Small intestine (tissue), 7 donors: ENCODE data around the gene HMCN1. TPM values are rescaled to one million over a fixed set of nuclear protein-coding genes. Genes with fewer than 3 reads are reported as not detected.
A peak's percentile ranks its signal among the peaks of the same experiment; 100 is the strongest.
"Not testable (repeated sequence)": the region's sequence is repeated elsewhere in the genome, so short reads cannot be mapped to it uniquely, and the experiment has no call there.

Source experiments
- DNase-seq, 2 donors: peaks; one replicate each; pipeline versions ENCODE4 v3.0.0 to v3.0.0-alpha.2; 2013
- FAIRE-seq: peaks from 2 replicates; lab custom pipeline; 2012; peaks lifted over from hg19 to GRCh38; lab: Jason Lieb, UNC
- H3K27ac ChIP-seq, 3 donors: one replicate each; pipeline ENCODE4 v1.5.1; 2013; ENCODE audit warnings: low read length in 2 of 3, mild to moderate bottlenecking in 2 of 3, control low read depth in 1 of 3, inconsistent platforms in 1 of 3, low read depth in 1 of 3, moderate library complexity in 1 of 3
- H3K27me3 ChIP-seq, 3 donors: one replicate each; pipeline ENCODE4 v1.6.1; 2013; ENCODE audit warnings: low read length in 3 of 3, inconsistent platforms in 1 of 3; ENCODE audit not compliant: control insufficient read depth in 3 of 3, insufficient read depth in 3 of 3
- H3K36me3 ChIP-seq, 3 donors: one replicate each; pipeline ENCODE4 v1.6.1; 2013; ENCODE audit warnings: low read length in 3 of 3, inconsistent platforms in 1 of 3, low read depth in 1 of 3, mild to moderate bottlenecking in 1 of 3, moderate library complexity in 1 of 3; ENCODE audit not compliant: control insufficient read depth in 3 of 3, insufficient read depth in 2 of 3
- H3K4me1 ChIP-seq, 3 donors: one replicate each; pipeline ENCODE4 v1.6.1; 2013; ENCODE audit warnings: low read length in 2 of 3, inconsistent platforms in 1 of 3, low read depth in 1 of 3, mild to moderate bottlenecking in 1 of 3, moderate library complexity in 1 of 3; ENCODE audit not compliant: control insufficient read depth in 3 of 3, insufficient read depth in 2 of 3
- H3K4me3 ChIP-seq, 3 donors: one replicate each; pipeline ENCODE4 v1.5.1; 2013; ENCODE audit warnings: low read length in 3 of 3, control low read depth in 1 of 3, inconsistent platforms in 1 of 3, low read depth in 1 of 3, mild to moderate bottlenecking in 1 of 3, moderate library complexity in 1 of 3
- H3K9me3 ChIP-seq, 2 donors: one replicate each; pipeline ENCODE4 v1.6.1; 2013; ENCODE audit warnings: low read depth in 1 of 2, low read length in 1 of 2; ENCODE audit not compliant: control insufficient read depth in 2 of 2, insufficient read depth in 1 of 2
- WGBS, 3 donors: extraction: QIAGEN DNeasy Blood & Tissue Kit; methylation state at CpG; one replicate each; pipeline ENCODE4 v1.1.7; 2013; 5-methylcytosine and 5-hydroxymethylcytosine counted together
- polyA plus RNA-seq, 4 donors: library from polyadenylated mRNA; stranded (reverse) in 3 of 4; unstranded in 1 of 4; fragments of 200-250 nt in 3 of 4; fragments of 120-200 nt in 1 of 4; gene quantifications; one replicate each; pipeline versions ENCODE4 v1.2.1 to v1.2.3, GENCODE V29; 2013
- donor health status: healthy with polysubstance abuse.
- donor health status: control.
- donor health status: control.
- donor health status: Bipolar disorder and iron deficiency.
- donor health status: healthy.

Gene HMCN1
- polyA plus RNA-seq, 4 donors: under 0.01 to 1.9 (median 0.62) TPM

DNA sequence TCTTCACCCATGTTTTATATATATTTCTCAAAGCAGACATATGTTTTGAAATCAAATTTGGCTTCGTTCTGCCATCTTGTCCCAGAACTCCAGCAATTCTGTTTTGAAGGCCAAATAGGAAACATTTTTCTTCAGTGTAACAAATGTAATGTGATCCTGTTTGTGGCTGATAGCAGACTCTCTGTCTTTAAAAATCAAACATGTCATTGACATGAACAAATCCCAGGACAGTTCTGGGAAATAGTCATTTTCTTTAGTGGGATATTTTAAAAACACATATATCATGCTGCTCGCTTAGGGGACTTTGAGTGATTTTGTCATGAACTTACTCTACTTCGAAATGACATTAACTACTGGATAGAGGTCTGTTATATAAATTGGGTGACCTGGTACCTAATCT lies 51.4 kb downstream of the HMCN1 start:
- 85 to 94% (median 93%) methylated on average over 3 of the region's 3 CpGs for WGBS, 3 donors
- peaks cover 0 to 3% of the 10 kb centered on the region in 2 donors for H3K9me3 ChIP-seq
- H3K4me3 ChIP-seq: no peak overlapping the region
- FAIRE-seq (no peak), DNase-seq (no peak)
- H3K27ac ChIP-seq: no peak overlapping the region
- H3K4me1 ChIP-seq: peaks cover 0 to 9% (median 4%) of the 10 kb centered on the region in 3 donors
- H3K36me3 ChIP-seq: no peaks in the 10 kb centered on the region
- no peaks in the 10 kb centered on the region for H3K27me3 ChIP-seq

DNA sequence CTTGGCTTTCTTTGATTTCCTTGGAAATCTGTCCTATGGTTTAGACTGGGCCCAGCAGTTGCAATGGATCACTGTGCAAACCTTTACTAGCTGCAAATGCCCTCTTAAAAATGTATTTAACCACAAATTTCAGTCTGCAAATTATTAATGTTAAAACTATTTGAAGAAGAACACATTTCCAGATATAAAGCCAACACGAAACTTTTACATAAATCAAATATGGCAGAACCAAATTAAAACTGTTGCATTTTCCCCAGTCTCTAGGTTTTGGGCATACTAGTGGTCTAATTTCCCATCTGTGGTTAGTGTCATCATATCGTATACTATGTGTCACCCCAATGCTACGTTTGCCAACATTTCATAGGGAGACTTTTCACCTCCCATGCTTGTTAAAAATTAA lies 52.3 kb downstream of the HMCN1 start:
- DNase-seq: no peak
- 81 to 89% (median 83%) methylated on average over 3 of the region's 3 CpGs for WGBS, 3 donors
- FAIRE-seq: no peak
- Histone ChIP-seq H3K36me3 (no peaks in the 10 kb centered on the region), H3K9me3 (peaks cover 0 to 3% of the 10 kb centered on the region in 2 donors), H3K4me1 (peaks cover 0 to 11% (median 4%) of the 10 kb centered on the region in 3 donors), H3K4me3 (no peak overlapping the region), H3K27me3 (no peaks in the 10 kb centered on the region), H3K27ac (no peak overlapping the region)

DNA sequence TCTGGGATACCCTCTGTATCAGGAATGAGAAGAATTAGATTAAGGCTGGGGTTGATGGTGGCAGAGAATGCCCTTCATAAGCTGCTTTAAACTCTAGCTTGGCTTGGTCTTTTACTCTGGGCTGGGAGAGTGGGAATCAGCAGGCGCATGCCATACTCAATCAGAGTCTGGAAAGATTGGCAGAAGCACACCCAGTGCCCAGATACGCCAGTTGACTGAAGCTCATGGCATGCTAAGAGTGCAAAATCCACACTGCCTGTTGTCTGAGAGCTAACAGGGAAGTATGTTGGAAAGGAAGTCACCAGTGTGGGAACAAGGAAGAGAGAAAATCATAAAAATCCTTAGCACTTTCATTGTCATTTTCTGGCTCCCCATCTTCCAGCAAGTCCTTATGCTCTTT lies 53.0 kb downstream of the HMCN1 start:
- Histone ChIP-seq H3K4me3 (no peak overlapping the region), H3K9me3 (peaks cover 0 to 3% of the 10 kb centered on the region in 2 donors), H3K4me1 (peaks cover 0 to 11% (median 4%) of the 10 kb centered on the region in 3 donors), H3K27me3 (no peaks in the 10 kb centered on the region), H3K27ac (no peak overlapping the region), H3K36me3 (no peaks in the 10 kb centered on the region)
- DNase-seq (peak; percentile 5 to 60), FAIRE-seq (no peak)
- 53 to 71% (median 65%) methylated on average over 2 of the region's 2 CpGs for WGBS, 3 donors

DNA sequence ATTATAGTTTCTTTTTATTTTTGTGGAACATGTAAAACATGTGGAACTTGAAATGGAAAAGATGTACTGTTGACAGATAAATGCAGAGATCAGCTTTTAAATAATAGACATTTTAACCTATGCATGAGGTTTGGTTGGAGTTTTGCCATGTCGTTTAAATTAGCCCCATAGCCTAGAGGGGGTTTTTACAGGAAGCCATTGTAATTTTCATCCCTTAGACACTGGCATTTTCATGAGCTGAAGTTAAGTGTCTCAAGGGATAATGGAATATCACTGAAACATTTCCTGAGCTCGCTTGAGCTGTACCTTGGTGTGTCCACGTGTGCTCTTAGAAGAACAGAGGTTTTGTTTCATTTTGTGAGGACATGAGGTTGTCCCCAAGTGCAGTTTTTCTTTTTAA lies 54.2 kb downstream of the HMCN1 start:
- DNase-seq (no peak), FAIRE-seq (no peak)
- H3K4me1 ChIP-seq: peaks cover 0 to 11% (median 4%) of the 10 kb centered on the region in 3 donors
- H3K36me3 ChIP-seq: no peaks in the 10 kb centered on the region
- no peak overlapping the region for H3K27ac ChIP-seq
- WGBS, 3 donors: 71 to 79% (median 78%) methylated on average over 3 of the region's 3 CpGs
- no peaks in the 10 kb centered on the region for H3K27me3 ChIP-seq
- H3K9me3 ChIP-seq: peaks cover 0 to 3% of the 10 kb centered on the region in 2 donors
- no peak overlapping the region for H3K4me3 ChIP-seq

DNA sequence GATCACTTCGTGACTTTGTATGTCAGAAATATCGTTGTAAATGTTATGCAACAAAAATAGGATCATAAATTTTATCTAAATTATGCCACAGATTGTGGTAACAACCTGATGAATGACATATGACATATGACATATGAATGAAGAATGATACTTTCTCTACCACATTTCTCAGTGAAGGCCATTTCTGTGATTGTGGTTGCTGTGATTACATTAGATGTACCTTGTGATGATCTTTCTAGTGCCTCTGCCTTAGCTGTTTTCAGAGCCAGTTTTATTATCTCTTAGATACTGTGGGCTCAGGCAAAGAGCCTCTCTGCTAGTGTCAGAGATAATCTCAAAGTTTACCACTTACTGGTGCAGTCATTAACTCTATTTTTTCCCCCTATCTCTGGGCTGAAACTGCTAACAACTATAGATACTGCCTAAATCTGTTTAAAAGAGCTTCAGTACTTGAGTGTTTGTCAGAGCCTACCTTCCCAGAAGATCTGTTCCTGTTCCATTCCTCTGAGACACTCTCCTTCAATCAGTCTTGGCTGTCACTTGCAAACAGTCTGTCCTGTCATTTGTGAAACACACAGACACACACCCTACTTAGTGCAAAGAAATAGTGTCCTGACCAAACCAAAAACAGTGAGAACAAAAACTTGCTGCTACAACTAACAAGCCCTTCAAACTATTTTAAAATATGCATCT lies 55.5 kb downstream of the HMCN1 start:
- H3K27ac ChIP-seq: no peak overlapping the region
- no peak for FAIRE-seq
- no peaks in the 10 kb centered on the region for H3K9me3 ChIP-seq
- 12 to 58% (median 35%) methylated on average over 2 of the region's 2 CpGs for WGBS, 3 donors
- no peaks in the 10 kb centered on the region for H3K27me3 ChIP-seq
- no peak overlapping the region for H3K4me3 ChIP-seq
- peak; percentile 35 to 54 for DNase-seq
- no peaks in the 10 kb centered on the region for H3K36me3 ChIP-seq
- peaks cover 0 to 11% (median 4%) of the 10 kb centered on the region in 3 donors for H3K4me1 ChIP-seq

DNA sequence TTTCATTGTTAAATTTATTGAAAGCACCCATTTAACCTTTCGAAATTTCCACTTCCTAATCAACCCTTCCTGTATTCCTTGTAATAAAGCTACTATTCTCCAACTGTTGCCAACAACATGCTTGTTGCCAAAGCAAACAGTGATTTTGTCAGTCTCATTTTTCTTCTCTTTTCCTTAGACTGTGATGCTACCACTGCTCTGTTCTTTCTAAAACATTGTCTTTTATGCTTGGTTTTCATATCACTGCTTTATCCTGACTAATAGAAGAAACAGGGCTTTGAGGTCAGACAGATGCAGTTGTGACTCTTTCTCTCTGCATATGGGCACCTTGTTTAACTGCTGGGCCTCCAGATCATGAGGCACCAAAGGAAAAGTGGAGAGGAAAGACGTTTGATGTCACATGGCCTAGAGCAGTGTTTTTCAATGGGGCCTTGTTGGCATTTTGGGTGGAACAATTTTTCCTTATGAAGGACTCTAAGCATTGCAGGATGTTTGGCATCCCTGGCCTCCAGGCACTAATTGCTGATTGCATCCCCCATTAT lies 56.1 kb downstream of the HMCN1 start:
- Histone ChIP-seq H3K4me1 (peaks cover 0 to 11% (median 4%) of the 10 kb centered on the region in 3 donors), H3K27ac (no peak overlapping the region), H3K36me3 (no peaks in the 10 kb centered on the region), H3K4me3 (no peak overlapping the region), H3K27me3 (no peaks in the 10 kb centered on the region), H3K9me3 (no peaks in the 10 kb centered on the region)
- DNase-seq (peak in 1 of 2 donors; percentile 34), FAIRE-seq (no peak)
- 20 to 34% (median 22%) methylated on average over 2 of the region's 2 CpGs for WGBS, 3 donors

DNA sequence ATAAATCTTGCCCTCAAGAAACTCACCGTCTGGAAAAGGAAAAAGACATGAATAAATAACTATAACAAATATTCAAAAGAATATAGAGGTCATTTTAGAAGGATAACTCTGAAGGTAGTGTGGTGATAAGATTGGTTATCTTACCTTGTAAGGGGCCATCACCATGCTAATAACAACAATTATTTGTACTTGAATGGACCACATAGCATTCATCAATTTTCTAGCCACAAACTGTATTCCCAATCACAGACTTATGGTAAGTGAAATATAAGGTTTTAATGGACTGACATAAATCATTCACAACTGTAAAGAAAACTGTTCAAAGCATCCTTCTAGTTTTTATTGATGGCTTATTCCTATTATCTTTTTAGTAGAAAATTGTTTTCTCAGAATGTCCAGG lies 57.8 kb downstream of the HMCN1 start:
- DNase-seq (no peak), FAIRE-seq (no peak)
- Histone ChIP-seq H3K27ac (no peak overlapping the region), H3K4me1 (peaks cover 0 to 11% (median 4%) of the 10 kb centered on the region in 3 donors), H3K36me3 (no peaks in the 10 kb centered on the region), H3K4me3 (no peak overlapping the region), H3K9me3 (no peaks in the 10 kb centered on the region), H3K27me3 (no peaks in the 10 kb centered on the region)
- 25 to 53% (median 53%) methylated on average over 1 of the region's 1 CpG for WGBS, 3 donors

DNA sequence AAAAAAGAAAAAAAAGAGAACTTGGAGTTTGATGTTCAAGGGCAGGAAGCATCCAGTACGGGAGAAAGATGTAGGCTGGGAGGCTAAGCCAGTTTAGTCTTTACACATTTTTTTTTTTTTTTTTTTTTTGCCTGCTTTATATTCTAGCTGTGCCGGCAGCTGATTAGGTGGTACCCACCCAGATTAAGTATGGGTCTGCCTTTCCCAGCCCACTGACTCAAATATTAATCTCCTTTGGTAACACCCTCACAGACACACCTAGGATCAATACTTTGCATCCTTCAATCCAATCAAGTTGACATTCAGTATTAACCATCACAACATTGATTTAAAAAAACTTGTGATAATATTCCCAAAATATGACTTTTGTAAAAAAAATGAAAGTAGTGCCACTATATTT lies 60.3 kb downstream of the HMCN1 start:
- 79 to 86% (median 82%) methylated on average over 2 of the region's 2 CpGs for WGBS, 3 donors
- Histone ChIP-seq H3K9me3 (peaks cover 0 to 10% of the 10 kb centered on the region in 2 donors), H3K4me1 (peaks cover 0 to 11% (median 4%) of the 10 kb centered on the region in 3 donors)
- not testable (repeated sequence) for H3K4me3 ChIP-seq, H3K36me3 ChIP-seq, DNase-seq, FAIRE-seq, H3K27ac ChIP-seq, H3K27me3 ChIP-seq
